Ureter (tissue), 1 donor: ENCODE data around the gene VPS13C. TPM values are rescaled to one million over a fixed set of nuclear protein-coding genes. Genes with fewer than 3 reads are reported as not detected.

Experiments
- DNase-seq: peaks from one replicate; pipeline ENCODE4 v3.0.0-alpha.2; 2020; ENCODE audit warnings: low spot score
- total RNA-seq: library from RNA; stranded (reverse); gene quantifications from one replicate; pipeline ENCODE4 v1.2.4, GENCODE V29; 2023
- donor health status: DM: yes; HTN: yes; CAD: no.

The VPS13C gene
- 166 TPM for total RNA-seq

- DNase-seq: peak; percentile 92
Measured at GRCh38 chr15:62060113-62060895, at the start of gene VPS13C. Gene VPS13C (minus strand): TSS chr15:62060447. CDS start chr15:62060374, 73 bp downstream.

- no peak for DNase-seq
Measured at GRCh38 chr15:62109437-62109836, 49.2 kb upstream of the VPS13C start.

- no peak for DNase-seq
Measured at GRCh38 chr15:62108411-62108810, 48.2 kb upstream of the VPS13C start.

GRCh38 chr15:62107571-62108121 is 47.4 kb upstream of the VPS13C start:
- DNase-seq: peak; percentile 3

- no peak for DNase-seq
Measured at GRCh38 chr15:62106096-62106495, 45.8 kb upstream of the VPS13C start.

GRCh38 chr15:62105266-62105665 is 45.0 kb upstream of the VPS13C start:
- no peak for DNase-seq

- DNase-seq: no peak
Measured at GRCh38 chr15:62104846-62105245, 44.6 kb upstream of the VPS13C start.

- DNase-seq: no peak
Measured at GRCh38 chr15:62104401-62104800, 44.2 kb upstream of the VPS13C start.

- DNase-seq: no peak
Measured at GRCh38 chr15:62103431-62103830, 43.2 kb upstream of the VPS13C start.

GRCh38 chr15:62099094-62099601 is 38.9 kb upstream of the VPS13C start:
- no peak for DNase-seq

- no peak for DNase-seq
Measured at GRCh38 chr15:62094388-62094787, 34.1 kb upstream of the VPS13C start.

- no peak for DNase-seq
Measured at GRCh38 chr15:62093809-62094208, 33.6 kb upstream of the VPS13C start.

- no peak for DNase-seq
Measured at GRCh38 chr15:62090988-62091387, 30.7 kb upstream of the VPS13C start.

- no peak for DNase-seq
Measured at GRCh38 chr15:62089616-62090015, 29.4 kb upstream of the VPS13C start.

- no peak for DNase-seq
Measured at GRCh38 chr15:62088353-62088693, 28.1 kb upstream of the VPS13C start.

GRCh38 chr15:62087671-62088352 is 27.6 kb upstream of the VPS13C start:
- no peak for DNase-seq

GRCh38 chr15:62085740-62086139 is 25.5 kb upstream of the VPS13C start:
- no peak for DNase-seq

- DNase-seq: no peak
Measured at GRCh38 chr15:62083194-62084154, 23.2 kb upstream of the VPS13C start.

- DNase-seq: no peak
Measured at GRCh38 chr15:62079594-62079993, 19.3 kb upstream of the VPS13C start.

GRCh38 chr15:62075595-62076277 is 15.5 kb upstream of the VPS13C start:
- DNase-seq: peak; percentile 50

- DNase-seq: no peak
Measured at GRCh38 chr15:62071711-62072308, 11.6 kb upstream of the VPS13C start.
